ENCODE measurements around the gene MBNL3. TPM values are rescaled to one million over a fixed set of nuclear protein-coding genes. Genes with fewer than 3 reads are reported as not detected.

MBNL3 gene, protein sequence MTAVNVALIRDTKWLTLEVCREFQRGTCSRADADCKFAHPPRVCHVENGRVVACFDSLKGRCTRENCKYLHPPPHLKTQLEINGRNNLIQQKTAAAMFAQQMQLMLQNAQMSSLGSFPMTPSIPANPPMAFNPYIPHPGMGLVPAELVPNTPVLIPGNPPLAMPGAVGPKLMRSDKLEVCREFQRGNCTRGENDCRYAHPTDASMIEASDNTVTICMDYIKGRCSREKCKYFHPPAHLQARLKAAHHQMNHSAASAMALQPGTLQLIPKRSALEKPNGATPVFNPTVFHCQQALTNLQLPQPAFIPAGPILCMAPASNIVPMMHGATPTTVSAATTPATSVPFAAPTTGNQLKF
- 0.22 and 0.46 TPM in 2 replicates for polyA plus RNA-seq

DNA sequence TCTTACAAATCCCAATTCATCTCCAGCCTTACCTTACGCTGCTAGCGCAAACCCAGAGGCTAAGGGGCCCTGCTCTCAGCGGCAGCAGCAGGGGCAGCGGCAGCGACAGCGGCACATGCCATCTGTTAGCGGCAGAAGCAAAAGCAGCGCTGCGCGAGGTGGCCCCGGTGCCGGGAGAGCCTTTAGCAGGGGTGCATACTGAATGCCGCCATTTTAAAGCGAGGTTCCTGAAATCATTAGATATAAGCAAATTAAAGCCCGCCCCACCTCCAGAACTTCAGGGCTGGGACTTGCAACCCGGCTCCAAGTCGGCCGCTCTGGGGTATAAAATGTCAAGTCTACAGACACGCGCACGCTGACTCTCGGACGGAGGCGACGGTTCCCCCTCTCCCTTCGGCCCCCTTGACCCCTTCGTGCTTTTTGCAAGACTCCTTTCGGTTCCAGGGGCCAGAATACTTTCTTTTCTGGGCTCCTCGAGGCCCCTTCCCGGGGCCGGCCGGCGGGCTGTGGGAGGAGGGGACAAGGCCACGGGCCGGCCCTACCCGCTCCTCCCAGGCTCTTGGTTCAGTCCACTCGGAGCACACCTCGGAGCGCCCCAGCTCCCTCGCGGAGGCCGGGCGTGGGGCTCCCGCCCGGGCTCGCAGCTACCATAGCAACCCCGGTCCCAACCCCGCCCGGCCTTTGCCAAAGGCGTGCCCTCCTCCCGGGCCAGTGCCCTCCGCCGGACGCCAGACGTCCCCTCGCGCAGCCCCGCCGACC lies at the start of gene MBNL3:
MBNL3 (minus strand) TSS at position 220 of the 759 bp plus-strand sequence. CDS start 49,427 bp downstream, outside the sequence.

All from Purkinje cell (primary cell).